Mucosa of descending colon (tissue), 3 donors: Measurements from ENCODE around the gene SRSF11. TPM values are rescaled to one million over a fixed set of nuclear protein-coding genes. Genes with fewer than 3 reads are reported as not detected.
"Not testable (repeated sequence)": the region's sequence is repeated elsewhere in the genome, so short reads cannot be mapped to it uniquely, and the experiment has no call there.

Experiments used
- ATAC-seq: fragments of 200-7000 bp; cut with Tn5 transposase; one replicate; pipeline ENCODE4 v1.9.1; 2020; ENCODE audit warnings: mild to moderate bottlenecking, moderate library complexity
- DNase-seq, 3 donors: peaks; one replicate each; pipeline ENCODE4 v3.0.0-alpha.2; 2020
- H3K36me3 ChIP-seq: fragments of 200-600 bp; one replicate; pipeline ENCODE4 v1.8.0; 2021; ENCODE audit warnings: low read depth, mild to moderate bottlenecking
- H3K4me1 ChIP-seq: fragments of 200-600 bp; one replicate; pipeline ENCODE4 v1.8.0; 2021; ENCODE audit warnings: low read depth, mild to moderate bottlenecking
- H3K4me3 ChIP-seq: fragments of 200-600 bp; one replicate; pipeline ENCODE4 v1.8.0; 2021; ENCODE audit warnings: mild to moderate bottlenecking
- H3K9me3 ChIP-seq: fragments of 200-600 bp; one replicate; pipeline ENCODE4 v1.8.0; 2021; ENCODE audit warnings: mild to moderate bottlenecking
- CTCF ChIP-seq: fragments of 200-600 bp; IDR thresholded peaks from one replicate; pipeline ENCODE4 v1.8.0; 2022; ENCODE audit warnings: antibody characterized with exemption, mild to moderate bottlenecking
- intact Hi-C, 2 donors: fragments of 100-400 bp; cut with DNase I in 1 of 2; cut with micrococcal nuclease in 1 of 2; formaldehyde crosslinking; loops; one replicate each; pipeline versions ENCODE4 v1.11.0 to v1.11.1; 2022; cut with DNase I, micrococcal nuclease
- long read RNA-seq, 2 donors: library from polyadenylated mRNA; unstranded; transcript quantifications; one replicate each; pipeline ENCODE4 v2.0.0, GENCODE V29; 2019 to 2021
- total RNA-seq, 3 donors: library from RNA; stranded (reverse); fragmentation: NEBNext Ultra II Directional in 2 of 3; extraction: Animal tissue kit (Norgen Biotek cat#: 25700) in 2 of 3; gene quantifications; one replicate each; pipeline versions ENCODE4 v1.2.1 to v1.2.4, GENCODE V29; 2021 to 2023
- donor health status: DM: no; HTN: no; CAD: no; lungs with moderate emphysema.
- donor health status: DM: no; HTN: no; CAD: no.
- donor health status: DM: no; HTN: yes; CAD: no.

Gene SRSF11, protein sequence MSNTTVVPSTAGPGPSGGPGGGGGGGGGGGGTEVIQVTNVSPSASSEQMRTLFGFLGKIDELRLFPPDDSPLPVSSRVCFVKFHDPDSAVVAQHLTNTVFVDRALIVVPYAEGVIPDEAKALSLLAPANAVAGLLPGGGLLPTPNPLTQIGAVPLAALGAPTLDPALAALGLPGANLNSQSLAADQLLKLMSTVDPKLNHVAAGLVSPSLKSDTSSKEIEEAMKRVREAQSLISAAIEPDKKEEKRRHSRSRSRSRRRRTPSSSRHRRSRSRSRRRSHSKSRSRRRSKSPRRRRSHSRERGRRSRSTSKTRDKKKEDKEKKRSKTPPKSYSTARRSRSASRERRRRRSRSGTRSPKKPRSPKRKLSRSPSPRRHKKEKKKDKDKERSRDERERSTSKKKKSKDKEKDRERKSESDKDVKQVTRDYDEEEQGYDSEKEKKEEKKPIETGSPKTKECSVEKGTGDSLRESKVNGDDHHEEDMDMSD
- 100 to 1,000 TPM; 113 to 147 (median 126) TPM for total RNA-seq
- long read RNA-seq, donor 1, full-length matches to known transcripts, result 7 of 79 reads
- long read RNA-seq, donor 1, partial matches to known transcripts, result 33 of 79 reads
- long read RNA-seq, donor 1, other reads (novel, unspliced or antisense), result 39 of 79 reads
- long read RNA-seq, donor 2, partial matches to known transcripts, result 61 of 78 reads
- long read RNA-seq, donor 2, other reads (novel, unspliced or antisense), result 16 of 78 reads

DNA sequence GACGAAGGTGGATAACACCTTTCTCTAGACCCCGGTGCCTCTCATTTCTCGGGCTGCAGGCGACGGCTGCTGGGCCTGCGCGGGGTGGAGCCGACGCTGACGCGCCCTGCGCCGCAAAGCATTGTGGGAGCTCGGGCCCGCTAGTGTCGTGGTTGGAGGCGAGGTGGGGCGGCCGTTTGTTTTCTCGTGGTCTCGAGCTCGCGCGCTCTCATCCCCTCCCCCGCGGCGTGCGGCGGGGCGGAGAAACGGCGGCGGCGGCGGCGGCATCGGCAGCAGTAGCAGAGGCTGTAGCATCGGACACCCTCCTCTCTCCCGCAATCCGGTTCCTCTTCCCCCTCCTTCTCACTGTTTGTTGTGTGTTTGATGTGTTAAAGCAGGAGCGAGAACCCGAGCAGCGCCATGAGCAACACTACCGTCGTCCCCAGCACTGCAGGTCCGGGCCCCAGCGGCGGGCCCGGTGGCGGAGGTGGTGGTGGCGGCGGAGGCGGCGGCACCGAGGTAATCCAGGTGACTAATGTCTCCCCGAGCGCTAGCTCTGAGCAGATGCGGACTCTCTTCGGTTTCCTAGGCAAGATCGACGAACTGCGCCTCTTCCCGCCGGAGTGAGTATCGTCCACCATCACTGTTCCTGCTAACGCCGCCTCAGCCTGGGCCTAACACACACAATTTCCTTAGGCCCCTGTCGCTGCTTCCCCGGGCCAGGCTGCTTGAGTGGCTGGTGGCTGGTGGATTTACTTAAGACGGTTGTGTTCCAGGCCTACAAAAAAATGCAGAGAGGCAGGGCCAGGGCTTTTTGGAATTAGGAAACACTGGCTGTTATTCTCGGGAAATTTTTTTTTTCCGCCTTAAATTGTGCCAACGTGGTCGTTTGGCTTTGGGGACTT is at the start of gene SRSF11:
Gene SRSF11, plus strand, starts transcription at position 143 of the 884 bp plus-strand sequence. Its CDS starts 257 bp downstream, at position 400.
- TF ChIP-seq CTCF, result no peak
- intact Hi-C loops, result no loop called here
- ATAC-seq, result peak; percentile 100
- peak within 1 kb of the TSS; percentile 42 for H3K4me3 ChIP-seq
- H3K9me3 ChIP-seq, result no peaks in the 10 kb centered on the region
- peaks cover 16% of the 10 kb centered on the region for H3K4me1 ChIP-seq
- no peaks in the 10 kb centered on the region for H3K36me3 ChIP-seq
- DNase-seq, result peak; percentile 97 to 99 (median 99)

- ATAC-seq (no peak), DNase-seq (no peak)
- H3K9me3 ChIP-seq, result no peaks in the 10 kb centered on the region
- intact Hi-C loops, result no loop called here
- H3K4me1 ChIP-seq, result no peaks in the 10 kb centered on the region
- H3K4me3 ChIP-seq, result no peak overlapping the region
- TF ChIP-seq CTCF, result no peak
- H3K36me3 ChIP-seq, result no peaks in the 10 kb centered on the region
These were observed 49.7 kb upstream of the SRSF11 start for GRCh38 chr1:70171512-70171911.

DNA sequence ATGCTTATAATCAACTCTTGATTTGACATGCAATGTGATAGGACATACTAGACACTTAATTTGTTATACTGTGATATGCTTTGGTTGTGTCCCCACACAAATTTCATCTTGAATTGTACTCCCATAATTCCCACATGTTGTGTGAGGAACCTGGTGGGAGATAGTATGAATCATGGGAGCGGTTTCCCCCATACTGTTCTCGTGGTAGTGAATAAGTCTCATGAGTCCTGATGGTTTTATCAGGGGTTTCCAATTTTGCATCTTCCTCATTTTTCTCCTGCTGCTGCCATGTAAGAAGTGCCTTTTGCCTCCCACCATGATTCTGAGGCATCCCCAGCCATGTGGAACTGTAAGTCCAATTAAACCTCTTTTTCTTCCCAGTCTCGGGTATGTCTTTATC is 36.0 kb upstream of the SRSF11 start:
- intact Hi-C loops, H3K4me3 ChIP-seq, DNase-seq, H3K4me1 ChIP-seq, H3K36me3 ChIP-seq, H3K9me3 ChIP-seq, ATAC-seq: not testable (repeated sequence)

GRCh38 chr1:70188522-70188921 is 32.7 kb upstream of the SRSF11 start:
- Histone ChIP-seq H3K4me3 (no peak overlapping the region), H3K36me3 (no peaks in the 10 kb centered on the region), H3K9me3 (no peaks in the 10 kb centered on the region), H3K4me1 (no peaks in the 10 kb centered on the region)
- no peak for ATAC-seq
- no peak for DNase-seq
- TF ChIP-seq CTCF, result no peak
- intact Hi-C loops, result no loop called here

GRCh38 chr1:70190180-70190579 is 31.0 kb upstream of the SRSF11 start:
- ATAC-seq, result no peak
- intact Hi-C loops, result no loop called here

GRCh38 chr1:70192446-70192845 is 28.7 kb upstream of the SRSF11 start:
- H3K36me3 ChIP-seq, H3K9me3 ChIP-seq, intact Hi-C loops, H3K4me3 ChIP-seq, ATAC-seq, H3K4me1 ChIP-seq, DNase-seq: not testable (repeated sequence)

More at GRCh38 chr1:70190180-70190579, 31.0 kb upstream of the SRSF11 start:
- Histone ChIP-seq H3K4me1 (no peaks in the 10 kb centered on the region), H3K9me3 (no peaks in the 10 kb centered on the region), H3K4me3 (no peak overlapping the region), H3K36me3 (no peaks in the 10 kb centered on the region)
- no peak for TF ChIP-seq CTCF
- DNase-seq, result no peak
